GM23248 (cell line): Measurements from ENCODE around the gene IGSF21. TPM values are rescaled to one million over a fixed set of nuclear protein-coding genes. Genes with fewer than 3 reads are reported as not detected.

Experiments used
- DNase-seq: peaks from one replicate; pipeline ENCODE4 v3.0.0-alpha.2; 2015
- H2AFZ ChIP-seq: fragments of 200-600 bp; sonication (generic); 2 replicates; pipeline ENCODE4 v1.6.1; 2016; ENCODE audit warnings: antibody characterized with exemption
- H3F3A ChIP-seq: fragments of 200-600 bp; sonication (generic); 2 replicates; pipeline ENCODE4 v1.6.1; 2016; ENCODE audit warnings: mild to moderate bottlenecking, antibody characterized with exemption, mixed run types; ENCODE audit not compliant: insufficient read depth
- H3K27ac ChIP-seq: fragments of 200-600 bp; sonication (generic); 2 replicates; pipeline ENCODE4 v1.5.1; 2016; ENCODE audit warnings: mild to moderate bottlenecking
- H3K27me3 ChIP-seq: fragments of 200-600 bp; sonication (generic); replicated peaks from 2 replicates; pipeline ENCODE4 v1.6.1; 2016; ENCODE audit warnings: mild to moderate bottlenecking; ENCODE audit not compliant: insufficient read depth
- H3K36me3 ChIP-seq: fragments of 200-600 bp; sonication (generic); 2 replicates; pipeline ENCODE4 v1.6.1; 2016; ENCODE audit warnings: low read depth, mild to moderate bottlenecking
- H3K4me1 ChIP-seq: fragments of 200-600 bp; sonication (generic); 2 replicates; pipeline ENCODE4 v1.6.1; 2016; ENCODE audit warnings: mild to moderate bottlenecking; ENCODE audit not compliant: insufficient read depth
- H3K4me2 ChIP-seq: fragments of 200-600 bp; sonication (generic); one replicate; pipeline ENCODE4 v1.6.1; 2016; ENCODE audit warnings: mild to moderate bottlenecking; ENCODE audit not compliant: unreplicated experiment
- H3K4me3 ChIP-seq: fragments of 200-600 bp; sonication (generic); 2 replicates; pipeline ENCODE4 v1.5.1; 2016; ENCODE audit warnings: mild to moderate bottlenecking
- H3K79me2 ChIP-seq: fragments of 200-600 bp; sonication (generic); 2 replicates; pipeline ENCODE4 v1.6.1; 2016; ENCODE audit warnings: mild to moderate bottlenecking; ENCODE audit not compliant: insufficient read depth
- H3K9ac ChIP-seq: fragments of 200-600 bp; sonication (generic); 2 replicates; pipeline ENCODE4 v1.6.1; 2016; ENCODE audit warnings: mild to moderate bottlenecking
- H3K9me2 ChIP-seq: fragments of 200-600 bp; sonication (generic); 2 replicates; pipeline ENCODE4 v1.6.1; 2016; ENCODE audit warnings: mixed run types, mild to moderate bottlenecking, moderate library complexity; ENCODE audit not compliant: insufficient read depth
- H3K9me3 ChIP-seq: fragments of 200-600 bp; sonication (generic); one replicate; pipeline ENCODE4 v1.6.1; 2017; ENCODE audit warnings: low read depth
- H4K20me1 ChIP-seq: fragments of 200-600 bp; sonication (generic); 2 replicates; pipeline ENCODE4 v1.6.0; 2016; ENCODE audit not compliant: insufficient read depth
- EZH2 ChIP-seq: fragments of 200-600 bp; sonication (generic); IDR thresholded peaks from 2 replicates; pipeline ENCODE4 v1.6.1; 2018; ENCODE audit warnings: antibody characterized with exemption, mild to moderate bottlenecking; ENCODE audit not compliant: insufficient read depth, poor library complexity, severe bottlenecking
- EZH2phosphoT487 ChIP-seq: fragments of 200-600 bp; sonication (generic); IDR thresholded peaks from 2 replicates; pipeline ENCODE4 v1.6.1; 2018; ENCODE audit warnings: antibody characterized with exemption, moderate library complexity, mild to moderate bottlenecking, low read depth; ENCODE audit not compliant: insufficient read depth
- WGBS, 2 experiments: methylation state at CpG; one replicate each; pipeline ENCODE4 v1.1.6; 2015 to 2017; ENCODE audit warnings: low lambda C conversion rate in 2 of 2, low coverage in 1 of 2; ENCODE audit errors: missing lambda C conversion rate in 2 of 2; 5-methylcytosine and 5-hydroxymethylcytosine counted together
- in situ Hi-C: fragments of 300-500 bp; cut with MboI; formaldehyde crosslinking; loops from 2 replicates; pipeline ENCODE4 v1.15.0; 2020
- polyA plus RNA-seq: library from polyadenylated mRNA; unstranded; fragments of >200 nt; fragmentation: Nextera tagmentation; extraction: Ambion mirVana; gene quantifications from 2 replicates; pipeline ENCODE4 v1.2.1, GENCODE V29; 2016
- total RNA-seq: library from RNA; depleted of rRNA; stranded (reverse); fragments of >200 nt; shearing (Covaris generic); gene quantifications from 2 replicates; pipeline ENCODE4 v1.2.3, GENCODE V29; 2014

Gene IGSF21
- total and polyA plus RNA-seq, 2 experiments from 2014 or later, result not detected

- H3K27ac ChIP-seq, result no peak overlapping the region
- H3K9me2 ChIP-seq, result no peaks in the 10 kb centered on the region
- H3K79me2 ChIP-seq, result no peaks in the 10 kb centered on the region
- H3K9ac ChIP-seq, result no peak overlapping the region
- in situ Hi-C loops, result no loop called here
- 46 to 54% methylated on average over 6 of the region's 6 CpGs for WGBS, 2 experiments
- H2AFZ ChIP-seq, result no peak overlapping the region
- no peak for DNase-seq
- H3K27me3 ChIP-seq, result no peaks in the 10 kb centered on the region
- H3F3A ChIP-seq, result no peaks in the 10 kb centered on the region
- H3K4me1 ChIP-seq, result no peaks in the 10 kb centered on the region
- H3K4me2 ChIP-seq, result no peak overlapping the region
- no peaks in the 10 kb centered on the region for H4K20me1 ChIP-seq
- H3K9me3 ChIP-seq, result no peaks in the 10 kb centered on the region
- H3K4me3 ChIP-seq, result no peak overlapping the region
- TF ChIP-seq EZH2 (no peak), EZH2phosphoT487 (no peak)
- H3K36me3 ChIP-seq, result no peaks in the 10 kb centered on the region
Measured at GRCh38 chr1:18230321-18230720, 122.7 kb downstream of the IGSF21 start.

GRCh38 chr1:18230840-18231239 is 123.2 kb downstream of the IGSF21 start:
- no peaks in the 10 kb centered on the region for H4K20me1 ChIP-seq
- no peaks in the 10 kb centered on the region for H3F3A ChIP-seq
- TF ChIP-seq EZH2phosphoT487 (no peak), EZH2 (no peak)
- H3K27ac ChIP-seq, result no peak overlapping the region
- in situ Hi-C loops, result no loop called here
- H3K36me3 ChIP-seq, result no peaks in the 10 kb centered on the region
- H3K4me2 ChIP-seq, result no peak overlapping the region
- no peaks in the 10 kb centered on the region for H3K9me2 ChIP-seq
- no peaks in the 10 kb centered on the region for H3K27me3 ChIP-seq
- DNase-seq, result no peak
- WGBS, 2 experiments, result 9 to 10% methylated on average over 9 of the region's 9 CpGs
- H3K9me3 ChIP-seq, result no peaks in the 10 kb centered on the region
- H3K4me1 ChIP-seq, result no peaks in the 10 kb centered on the region
- H3K79me2 ChIP-seq, result no peaks in the 10 kb centered on the region
- H3K4me3 ChIP-seq, result no peak overlapping the region
- H2AFZ ChIP-seq, result no peak overlapping the region
- H3K9ac ChIP-seq, result no peak overlapping the region

DNA sequence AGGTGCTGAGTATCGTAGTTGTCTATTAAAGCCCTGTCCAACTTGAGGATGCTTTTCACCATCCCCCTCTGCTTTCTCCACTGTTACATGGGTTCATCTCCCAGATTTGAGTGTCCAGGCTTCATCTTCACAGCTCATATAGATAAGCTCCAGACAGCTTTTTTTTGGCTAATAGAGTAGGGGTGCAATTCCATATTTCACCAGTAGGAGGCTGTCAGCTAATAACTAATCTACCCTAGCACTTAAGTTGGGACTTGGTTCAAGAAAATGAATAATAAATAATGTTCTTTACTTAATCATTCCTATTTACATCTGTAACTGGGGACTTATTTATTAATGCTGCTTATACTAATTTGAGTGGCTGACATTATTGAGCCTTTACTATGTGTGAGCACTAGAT is 124.5 kb downstream of the IGSF21 start:
- 52 to 70% methylated on average over 1 of the region's 1 CpG for WGBS, 2 experiments
- no peaks in the 10 kb centered on the region for H3K9me3 ChIP-seq
- H3F3A ChIP-seq, result no peaks in the 10 kb centered on the region
- no peaks in the 10 kb centered on the region for H3K79me2 ChIP-seq
- no peaks in the 10 kb centered on the region for H3K36me3 ChIP-seq
- no peaks in the 10 kb centered on the region for H3K4me1 ChIP-seq
- H3K27ac ChIP-seq, result no peak overlapping the region
- H3K27me3 ChIP-seq, result no peaks in the 10 kb centered on the region
- TF ChIP-seq EZH2, result no peak
- TF ChIP-seq EZH2phosphoT487, result no peak
- H3K4me2 ChIP-seq, result no peak overlapping the region
- H2AFZ ChIP-seq, result no peak overlapping the region
- H3K9ac ChIP-seq, result no peak overlapping the region
- H4K20me1 ChIP-seq, result no peaks in the 10 kb centered on the region
- no peak for DNase-seq
- no peak overlapping the region for H3K4me3 ChIP-seq
- no peaks in the 10 kb centered on the region for H3K9me2 ChIP-seq
- in situ Hi-C loops, result no loop called here

DNA sequence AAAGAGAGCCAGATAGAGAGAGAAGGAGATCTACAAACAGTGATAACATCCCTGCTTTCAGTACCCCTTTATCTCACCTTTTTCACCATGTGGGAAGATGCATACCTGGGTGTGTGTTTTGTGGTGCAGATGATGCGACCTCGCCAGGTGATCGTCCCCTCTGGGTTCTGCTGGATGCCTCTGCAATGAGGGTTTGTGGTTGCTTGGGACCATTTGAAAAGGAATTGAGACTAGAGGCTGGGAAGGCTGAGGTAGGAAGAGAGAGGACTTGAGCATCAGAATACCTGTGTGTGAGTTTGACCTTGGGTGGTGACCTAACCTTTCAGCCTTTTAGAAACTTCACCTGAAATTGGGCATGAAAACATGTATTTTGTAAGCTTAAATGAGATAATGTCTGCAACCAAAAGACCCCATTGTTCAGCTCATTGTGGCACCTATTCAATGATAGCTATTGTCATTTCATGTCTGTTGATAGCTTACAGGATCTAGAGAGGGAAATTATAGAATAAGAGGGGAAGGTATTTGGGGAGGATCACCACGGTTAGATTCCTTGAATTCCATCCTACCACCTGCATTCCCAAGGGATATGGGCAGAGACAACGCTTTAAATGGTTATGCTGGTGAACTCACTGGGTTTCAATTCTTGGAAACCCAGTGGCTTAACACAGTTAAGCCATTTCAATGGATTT is 125.7 kb downstream of the IGSF21 start:
- no peak overlapping the region for H3K9ac ChIP-seq
- H3K27me3 ChIP-seq, result no peaks in the 10 kb centered on the region
- no peak overlapping the region for H2AFZ ChIP-seq
- no peak for TF ChIP-seq EZH2
- TF ChIP-seq EZH2phosphoT487, result no peak
- no peaks in the 10 kb centered on the region for H3K79me2 ChIP-seq
- no peak overlapping the region for H3K4me2 ChIP-seq
- no peaks in the 10 kb centered on the region for H3F3A ChIP-seq
- H3K4me1 ChIP-seq, result no peaks in the 10 kb centered on the region
- no peak overlapping the region for H3K27ac ChIP-seq
- in situ Hi-C loops, result no loop called here
- H3K9me2 ChIP-seq, result no peaks in the 10 kb centered on the region
- no peak for DNase-seq
- H4K20me1 ChIP-seq, result no peaks in the 10 kb centered on the region
- H3K36me3 ChIP-seq, result no peaks in the 10 kb centered on the region
- no peak overlapping the region for H3K4me3 ChIP-seq
- no peaks in the 10 kb centered on the region for H3K9me3 ChIP-seq
- WGBS, 2 experiments, result 51 to 54% methylated on average over 5 of the region's 5 CpGs
